ENCODE measurements around the gene COL13A1. TPM values are rescaled to one million over a fixed set of nuclear protein-coding genes. Genes with fewer than 3 reads are reported as not detected.
A peak's percentile ranks its signal among the peaks of the same experiment; 100 is the strongest.

COL13A1 gene
- total and polyA plus RNA-seq, 5 donors from 2014 or later = not detected

DNA sequence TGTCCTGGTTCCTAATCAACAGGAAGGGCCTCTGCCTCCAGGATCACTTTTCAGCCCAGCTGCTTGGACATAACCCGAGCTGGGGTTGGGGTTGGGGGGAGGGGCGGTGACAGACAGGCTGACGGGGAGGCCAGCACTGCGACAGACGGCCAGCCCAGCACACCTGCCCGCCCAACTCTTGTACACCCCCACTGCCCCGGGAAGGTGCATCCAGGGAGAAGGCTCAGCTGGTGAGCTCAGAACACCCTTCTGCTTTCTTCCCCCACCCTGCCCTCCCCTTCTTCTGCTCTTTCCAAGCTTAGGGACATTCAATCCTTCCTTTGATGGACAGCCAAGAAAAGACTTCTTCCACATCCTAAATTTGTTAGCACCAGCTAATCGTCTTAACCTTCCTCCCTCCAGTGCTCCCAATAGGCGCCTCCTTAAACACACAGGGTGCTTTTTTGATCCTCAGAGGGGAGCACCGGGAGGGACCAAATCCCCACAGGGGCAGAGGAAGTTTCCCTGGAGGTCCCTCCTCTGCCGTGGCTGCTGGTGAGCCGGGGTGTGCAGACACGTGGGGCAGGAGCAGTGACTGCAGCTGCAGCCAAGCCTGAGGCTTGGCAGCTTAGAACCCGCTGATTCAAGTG is 44.7 kb downstream of the COL13A1 start:
- Histone ChIP-seq H3K4me1 (ENCODE audit: control insufficient read depth, insufficient read depth, low read length, poor library complexity, severe bottlenecking) (no peaks in the 10 kb centered on the region), H3K4me3 (ENCODE audit: low read depth, low read length) (no peak overlapping the region), H3K27me3 (ENCODE audit: control insufficient read depth, insufficient read depth, low read length) (peaks cover 5% of the 10 kb centered on the region), H3K27ac (ENCODE audit: insufficient read depth, low read length, poor library complexity, severe bottlenecking) (no peak overlapping the region), H3K36me3 (ENCODE audit: control insufficient read depth, insufficient read depth, low read length) (no peaks in the 10 kb centered on the region), H3K9me3 (ENCODE audit: control insufficient read depth in 2 of 2, low read length in 2 of 2) (no peaks in the 10 kb centered on the region)
- no peak overlapping the region for H3K4me3 Mint-ChIP-seq
- no peaks in the 10 kb centered on the region for H3K36me3 Mint-ChIP-seq
- H3K4me1 Mint-ChIP-seq = peaks cover 0 to 6% (median 0%) of the 10 kb centered on the region in 4 donors
- ATAC-seq (ENCODE audit: low read depth in 2 of 2) (no peak), DNase-seq (no peak)
- no peak overlapping the region for H3K27ac Mint-ChIP-seq
- peaks cover 26% of the 10 kb centered on the region for H3K27me3 Mint-ChIP-seq
- H3K9me3 Mint-ChIP-seq = no peaks in the 10 kb centered on the region

DNA sequence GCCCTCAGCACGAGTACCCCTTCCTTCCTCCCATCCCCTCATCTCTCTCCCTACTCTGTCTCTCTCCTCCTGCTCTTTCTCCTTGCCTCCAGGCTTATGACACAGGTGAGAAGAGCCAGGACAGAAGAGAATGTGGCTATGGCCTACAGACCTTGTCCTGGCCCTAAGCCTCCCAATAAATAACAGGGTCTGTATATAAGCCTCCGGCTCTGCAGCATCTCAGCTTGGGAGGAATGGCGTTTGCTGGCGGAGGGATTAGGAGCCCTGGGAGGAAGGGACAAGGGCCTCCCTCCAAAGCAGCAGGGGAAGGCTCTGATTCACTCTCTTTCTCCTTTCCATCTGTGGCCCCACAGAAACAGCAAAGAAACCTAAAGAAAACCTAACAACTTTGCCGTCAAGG is 45.8 kb downstream of the COL13A1 start:
- peaks cover 26% of the 10 kb centered on the region for H3K27me3 Mint-ChIP-seq
- no peak overlapping the region for H3K27ac Mint-ChIP-seq
- ATAC-seq (ENCODE audit: low read depth in 2 of 2) (no peak), DNase-seq (no peak)
- H3K4me3 ChIP-seq (ENCODE audit: low read depth, low read length) = no peak overlapping the region
- no peaks in the 10 kb centered on the region for H3K36me3 ChIP-seq (ENCODE audit: control insufficient read depth, insufficient read depth, low read length)
- no peaks in the 10 kb centered on the region for H3K4me1 Mint-ChIP-seq
- H3K4me3 Mint-ChIP-seq = no peak overlapping the region
- H3K27ac ChIP-seq (ENCODE audit: insufficient read depth, low read length, poor library complexity, severe bottlenecking) = no peak overlapping the region
- no peaks in the 10 kb centered on the region for H3K9me3 Mint-ChIP-seq
- peaks cover 5% of the 10 kb centered on the region for H3K27me3 ChIP-seq (ENCODE audit: control insufficient read depth, insufficient read depth, low read length)
- H3K36me3 Mint-ChIP-seq = no peaks in the 10 kb centered on the region
- H3K9me3 ChIP-seq (ENCODE audit: control insufficient read depth in 2 of 2, low read length in 2 of 2) = no peaks in the 10 kb centered on the region
- H3K4me1 ChIP-seq (ENCODE audit: control insufficient read depth, insufficient read depth, low read length, poor library complexity, severe bottlenecking) = no peaks in the 10 kb centered on the region

GRCh38 chr10:69847883-69848282 is 46.2 kb downstream of the COL13A1 start:
- Histone ChIP-seq H3K4me3 (ENCODE audit: low read depth, low read length) (no peak overlapping the region), H3K4me1 (ENCODE audit: control insufficient read depth, insufficient read depth, low read length, poor library complexity, severe bottlenecking) (no peaks in the 10 kb centered on the region), H3K27ac (ENCODE audit: insufficient read depth, low read length, poor library complexity, severe bottlenecking) (no peak overlapping the region), H3K27me3 (ENCODE audit: control insufficient read depth, insufficient read depth, low read length) (peaks cover 5% of the 10 kb centered on the region), H3K36me3 (ENCODE audit: control insufficient read depth, insufficient read depth, low read length) (no peaks in the 10 kb centered on the region), H3K9me3 (ENCODE audit: control insufficient read depth in 2 of 2, low read length in 2 of 2) (no peaks in the 10 kb centered on the region)
- ATAC-seq (ENCODE audit: low read depth in 2 of 2) (no peak), DNase-seq (no peak)
- Mint-ChIP-seq H3K27me3 (peaks cover 26% of the 10 kb centered on the region), H3K4me3 (no peak overlapping the region), H3K27ac (peak overlapping the region in 1 of 3 donors; percentile 5), H3K36me3 (no peaks in the 10 kb centered on the region), H3K4me1 (no peaks in the 10 kb centered on the region), H3K9me3 (no peaks in the 10 kb centered on the region)

DNA sequence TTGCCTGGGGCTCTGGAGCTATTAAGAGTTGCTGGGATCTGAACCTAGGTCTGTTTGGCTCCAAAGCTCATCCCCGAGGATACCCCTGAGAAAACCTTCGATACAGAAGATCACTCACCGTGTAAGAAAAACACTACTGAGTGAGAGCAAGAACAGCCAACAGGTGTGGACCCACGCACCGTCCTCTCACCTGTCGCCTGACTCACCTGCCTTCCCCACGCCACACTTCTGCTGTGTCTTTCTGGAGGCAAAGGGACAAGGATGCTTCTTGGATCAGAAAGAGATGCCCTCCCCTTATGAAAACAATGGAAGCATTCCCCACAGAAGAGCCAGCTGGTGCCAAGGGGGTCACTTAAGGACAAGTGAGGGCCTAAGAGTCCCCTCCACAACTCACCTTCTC is 46.7 kb downstream of the COL13A1 start:
- no peak for ATAC-seq (ENCODE audit: low read depth in 2 of 2)
- H3K4me1 Mint-ChIP-seq = no peaks in the 10 kb centered on the region
- H3K9me3 Mint-ChIP-seq = no peaks in the 10 kb centered on the region
- Histone ChIP-seq H3K9me3 (ENCODE audit: control insufficient read depth in 2 of 2, low read length in 2 of 2) (no peaks in the 10 kb centered on the region), H3K27me3 (ENCODE audit: control insufficient read depth, insufficient read depth, low read length) (peaks cover 5% of the 10 kb centered on the region), H3K4me1 (ENCODE audit: control insufficient read depth, insufficient read depth, low read length, poor library complexity, severe bottlenecking) (no peaks in the 10 kb centered on the region), H3K27ac (ENCODE audit: insufficient read depth, low read length, poor library complexity, severe bottlenecking) (no peak overlapping the region), H3K36me3 (ENCODE audit: control insufficient read depth, insufficient read depth, low read length) (no peaks in the 10 kb centered on the region), H3K4me3 (ENCODE audit: low read depth, low read length) (no peak overlapping the region)
- no peak overlapping the region for H3K4me3 Mint-ChIP-seq
- H3K27me3 Mint-ChIP-seq = peaks cover 26% of the 10 kb centered on the region
- no peak for DNase-seq
- no peaks in the 10 kb centered on the region for H3K36me3 Mint-ChIP-seq
- H3K27ac Mint-ChIP-seq = no peak overlapping the region

DNA sequence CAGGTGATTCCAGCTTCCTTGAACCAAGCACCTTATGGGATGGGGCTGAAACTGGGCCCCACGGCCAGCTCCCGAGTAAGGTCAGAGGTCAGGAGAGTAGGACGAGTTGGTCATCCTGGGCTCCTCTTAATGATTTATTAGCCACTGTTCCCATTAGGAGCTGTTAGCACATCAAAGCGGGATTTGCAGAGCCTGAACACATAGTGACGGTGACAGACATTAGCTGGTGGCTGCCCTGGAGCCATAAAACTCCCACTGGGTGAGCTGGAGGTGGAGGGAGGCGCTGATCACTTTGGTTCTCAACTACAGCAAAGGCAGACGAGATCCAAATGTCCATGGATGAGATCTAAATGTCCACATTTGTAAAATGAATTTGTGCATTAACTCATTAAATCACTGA is 48.1 kb downstream of the COL13A1 start:
- ATAC-seq (ENCODE audit: low read depth in 2 of 2) = no peak
- H3K4me1 ChIP-seq (ENCODE audit: control insufficient read depth, insufficient read depth, low read length, poor library complexity, severe bottlenecking) = no peaks in the 10 kb centered on the region
- no peak for DNase-seq
- Mint-ChIP-seq H3K9me3 (no peaks in the 10 kb centered on the region), H3K27ac (peak overlapping the region in 1 of 3 donors; percentile 59), H3K27me3 (peaks cover 26% of the 10 kb centered on the region), H3K4me3 (no peak overlapping the region), H3K4me1 (no peaks in the 10 kb centered on the region), H3K36me3 (no peaks in the 10 kb centered on the region)
- no peak overlapping the region for H3K27ac ChIP-seq (ENCODE audit: insufficient read depth, low read length, poor library complexity, severe bottlenecking)
- no peaks in the 10 kb centered on the region for H3K36me3 ChIP-seq (ENCODE audit: control insufficient read depth, insufficient read depth, low read length)
- H3K9me3 ChIP-seq (ENCODE audit: control insufficient read depth in 2 of 2, low read length in 2 of 2) = no peaks in the 10 kb centered on the region
- no peak overlapping the region for H3K4me3 ChIP-seq (ENCODE audit: low read depth, low read length)
- H3K27me3 ChIP-seq (ENCODE audit: control insufficient read depth, insufficient read depth, low read length) = peaks cover 5% of the 10 kb centered on the region

DNA sequence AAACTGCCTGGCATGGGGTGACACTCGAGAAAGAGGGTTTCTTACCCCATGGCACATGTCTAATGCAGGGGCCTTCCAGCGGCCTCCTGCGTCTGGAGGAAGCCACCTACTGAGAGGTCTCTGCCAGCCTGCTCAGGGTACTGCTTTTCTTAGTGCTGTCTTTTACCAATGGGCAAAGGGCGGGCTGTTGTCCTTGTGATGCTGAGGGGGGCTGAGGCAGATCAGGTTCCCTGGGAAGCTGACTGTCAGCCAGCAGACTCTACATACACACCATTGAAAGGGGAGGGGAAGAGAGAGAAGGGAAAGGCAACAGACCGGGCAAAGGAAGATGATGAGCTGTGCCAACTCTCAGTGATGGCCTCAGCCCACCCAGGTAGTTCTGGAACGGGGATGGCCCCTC is 48.7 kb downstream of the COL13A1 start:
- Histone ChIP-seq H3K27me3 (ENCODE audit: control insufficient read depth, insufficient read depth, low read length) (peaks cover 5% of the 10 kb centered on the region), H3K4me1 (ENCODE audit: control insufficient read depth, insufficient read depth, low read length, poor library complexity, severe bottlenecking) (no peaks in the 10 kb centered on the region), H3K36me3 (ENCODE audit: control insufficient read depth, insufficient read depth, low read length) (no peaks in the 10 kb centered on the region), H3K27ac (ENCODE audit: insufficient read depth, low read length, poor library complexity, severe bottlenecking) (no peak overlapping the region), H3K4me3 (ENCODE audit: low read depth, low read length) (no peak overlapping the region), H3K9me3 (ENCODE audit: control insufficient read depth in 2 of 2, low read length in 2 of 2) (no peaks in the 10 kb centered on the region)
- DNase-seq (no peak), ATAC-seq (ENCODE audit: low read depth in 2 of 2) (no peak)
- Mint-ChIP-seq H3K27me3 (peaks cover 26% of the 10 kb centered on the region), H3K4me1 (no peaks in the 10 kb centered on the region), H3K36me3 (no peaks in the 10 kb centered on the region), H3K27ac (no peak overlapping the region), H3K4me3 (no peak overlapping the region), H3K9me3 (no peaks in the 10 kb centered on the region)

- H3K27me3 Mint-ChIP-seq = peaks cover 26% of the 10 kb centered on the region
- Histone ChIP-seq H3K9me3 (ENCODE audit: control insufficient read depth in 2 of 2, low read length in 2 of 2) (no peaks in the 10 kb centered on the region), H3K4me1 (ENCODE audit: control insufficient read depth, insufficient read depth, low read length, poor library complexity, severe bottlenecking) (no peaks in the 10 kb centered on the region), H3K4me3 (ENCODE audit: low read depth, low read length) (no peak overlapping the region), H3K27ac (ENCODE audit: insufficient read depth, low read length, poor library complexity, severe bottlenecking) (no peak overlapping the region), H3K27me3 (ENCODE audit: control insufficient read depth, insufficient read depth, low read length) (peaks cover 5% of the 10 kb centered on the region), H3K36me3 (ENCODE audit: control insufficient read depth, insufficient read depth, low read length) (no peaks in the 10 kb centered on the region)
- H3K4me1 Mint-ChIP-seq = no peaks in the 10 kb centered on the region
- no peak overlapping the region for H3K27ac Mint-ChIP-seq
- DNase-seq (no peak), ATAC-seq (ENCODE audit: low read depth in 2 of 2) (no peak)
- no peak overlapping the region for H3K4me3 Mint-ChIP-seq
- H3K36me3 Mint-ChIP-seq = no peaks in the 10 kb centered on the region
- H3K9me3 Mint-ChIP-seq = no peaks in the 10 kb centered on the region
Observed at GRCh38 chr10:69851306-69851705, 49.6 kb downstream of the COL13A1 start.

- H3K27me3 Mint-ChIP-seq = peaks cover 15% of the 10 kb centered on the region
- no peak overlapping the region for H3K27ac Mint-ChIP-seq
Observed at GRCh38 chr10:69853064-69853463, 51.4 kb downstream of the COL13A1 start.

More at GRCh38 chr10:69853064-69853463, 51.4 kb downstream of the COL13A1 start:
- H3K36me3 ChIP-seq (ENCODE audit: control insufficient read depth, insufficient read depth, low read length) = no peaks in the 10 kb centered on the region
- no peaks in the 10 kb centered on the region for H3K4me1 ChIP-seq (ENCODE audit: control insufficient read depth, insufficient read depth, low read length, poor library complexity, severe bottlenecking)
- no peak for ATAC-seq (ENCODE audit: low read depth in 2 of 2)
- Mint-ChIP-seq H3K36me3 (no peaks in the 10 kb centered on the region), H3K4me1 (no peaks in the 10 kb centered on the region), H3K4me3 (no peak overlapping the region), H3K9me3 (no peaks in the 10 kb centered on the region)
- no peak overlapping the region for H3K27ac ChIP-seq (ENCODE audit: insufficient read depth, low read length, poor library complexity, severe bottlenecking)
- no peak overlapping the region for H3K4me3 ChIP-seq (ENCODE audit: low read depth, low read length)
- no peaks in the 10 kb centered on the region for H3K27me3 ChIP-seq (ENCODE audit: control insufficient read depth, insufficient read depth, low read length)
- DNase-seq = no peak
- no peaks in the 10 kb centered on the region for H3K9me3 ChIP-seq (ENCODE audit: control insufficient read depth in 2 of 2, low read length in 2 of 2)

All from CD4-positive, CD25-positive, alpha-beta regulatory T cell (primary cell).